SK-N-SH (cell line): ENCODE results near the gene JAKMIP1.

Experiments used
- REST ChIP-seq: IDR thresholded peaks from 2 replicates; pipeline ENCODE4 v1.6.1; 2012; ENCODE audit warnings: mild to moderate bottlenecking, low read depth, low read length, moderate library complexity
- TEAD4 ChIP-seq: IDR thresholded peaks from 2 replicates; pipeline ENCODE4 v1.4.0; 2012; ENCODE audit warnings: mild to moderate bottlenecking, borderline replicate concordance; ENCODE audit not compliant: insufficient read depth
- TF ChIP-seq, protein P1 (sequence below): fragments of 200-600 bp; sonication (generic); IDR thresholded peaks from 2 replicates; pipeline ENCODE4 v1.6.1; 2017; ENCODE audit warnings: antibody characterized with exemption, mild to moderate bottlenecking, moderate library complexity

GRCh38 chr4:6196324-6196723 lies 4.0 kb downstream of the JAKMIP1 start:
- TF ChIP-seq, protein P1, sequence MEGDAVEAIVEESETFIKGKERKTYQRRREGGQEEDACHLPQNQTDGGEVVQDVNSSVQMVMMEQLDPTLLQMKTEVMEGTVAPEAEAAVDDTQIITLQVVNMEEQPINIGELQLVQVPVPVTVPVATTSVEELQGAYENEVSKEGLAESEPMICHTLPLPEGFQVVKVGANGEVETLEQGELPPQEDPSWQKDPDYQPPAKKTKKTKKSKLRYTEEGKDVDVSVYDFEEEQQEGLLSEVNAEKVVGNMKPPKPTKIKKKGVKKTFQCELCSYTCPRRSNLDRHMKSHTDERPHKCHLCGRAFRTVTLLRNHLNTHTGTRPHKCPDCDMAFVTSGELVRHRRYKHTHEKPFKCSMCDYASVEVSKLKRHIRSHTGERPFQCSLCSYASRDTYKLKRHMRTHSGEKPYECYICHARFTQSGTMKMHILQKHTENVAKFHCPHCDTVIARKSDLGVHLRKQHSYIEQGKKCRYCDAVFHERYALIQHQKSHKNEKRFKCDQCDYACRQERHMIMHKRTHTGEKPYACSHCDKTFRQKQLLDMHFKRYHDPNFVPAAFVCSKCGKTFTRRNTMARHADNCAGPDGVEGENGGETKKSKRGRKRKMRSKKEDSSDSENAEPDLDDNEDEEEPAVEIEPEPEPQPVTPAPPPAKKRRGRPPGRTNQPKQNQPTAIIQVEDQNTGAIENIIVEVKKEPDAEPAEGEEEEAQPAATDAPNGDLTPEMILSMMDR = no peak
- TF ChIP-seq REST (no peak), TEAD4 (no peak)
